K562 (cell line): ENCODE results near the gene RBM28. TPM values are rescaled to one million over a fixed set of nuclear protein-coding genes. Genes with fewer than 3 reads are reported as not detected.

Experiments
- ATAC-seq: fragments of 200-7000 bp; cut with Tn5 transposase; 3 replicates; pipeline ENCODE4 v1.9.1; 2020; ENCODE audit warnings: moderate library complexity
- BruUV-seq: library from RNA; stranded (reverse); fragments of 400-500 nt; replicated peaks from 2 replicates; lab custom pipeline; 2021; lab: Mats Ljungman, UMichigan
- CTCF ChIA-PET: fragments of 300-600 bp; formaldehyde crosslinking; extraction: SDS; loops from one replicate; lab custom pipeline; 2021; ENCODE audit warnings: low intra/inter-chr PET ratio; lab: Yijun Ruan, JAX
- POLR2A ChIA-PET: fragments of 300-600, 350-650 bp; sonication (Branson Sonifier 250); formaldehyde crosslinking; extraction: SDS; loops from one replicate; lab custom pipeline; 2021; ENCODE audit warnings: antibody characterized with exemption, inconsistent platforms; lab: Yijun Ruan, JAX
- DNase-seq, 4 experiments: peaks; one replicate each; pipeline versions ENCODE4 v3.0.0 to v3.0.0-alpha.2; 2011 to 2018; ENCODE audit warnings: low spot score in 3 of 4, mixed read lengths in 3 of 4; ENCODE audit errors: extremely low read depth in 1 of 4
- FAIRE-seq: peaks from 2 replicates; lab custom pipeline; 2011; peaks lifted over from hg19 to GRCh38; lab: Jason Lieb, UNC
- H2AFZ ChIP-seq: 2 replicates; pipeline ENCODE4 v1.6.0; 2011; ENCODE audit warnings: low read depth, low read length, control low read depth, inconsistent platforms
- H3K27ac ChIP-seq: fragments of 200-600 bp; 3 replicates; pipeline ENCODE4 v1.8.0; 2011; ENCODE audit warnings: low read depth, mild to moderate bottlenecking, control low read depth, inconsistent platforms, low read length, moderate library complexity, mixed read lengths; ENCODE audit errors: extremely low read depth
- H3K27me3 ChIP-seq, 2 experiments: fragments of 300-600 bp in 1 of 2; 2 replicates in 1 of 2; 3 replicates in 1 of 2; pipeline versions ENCODE4 v1.6.0 to v1.8.0; 2011; ENCODE audit warnings: inconsistent platforms in 2 of 2, low read length in 2 of 2, mild to moderate bottlenecking in 1 of 2, mixed read lengths in 1 of 2, moderate library complexity in 1 of 2; ENCODE audit not compliant: control insufficient read depth in 2 of 2, insufficient read depth in 2 of 2
- H3K36me3 ChIP-seq: fragments of 300-600 bp; 3 replicates; pipeline ENCODE4 v1.8.0; 2011; ENCODE audit warnings: mild to moderate bottlenecking, low read length, inconsistent platforms; ENCODE audit not compliant: control insufficient read depth, insufficient read depth
- H3K4me1 ChIP-seq, 2 experiments: fragments of 200-600 bp in 1 of 2; replicated peaks in 1 of 2; 2 replicates in 1 of 2; 3 replicates in 1 of 2; pipeline versions ENCODE4 v1.5.1 to v1.8.0; 2011; ENCODE audit warnings: inconsistent platforms in 2 of 2, low read length in 2 of 2, mild to moderate bottlenecking in 1 of 2, mixed read lengths in 1 of 2, moderate library complexity in 1 of 2; ENCODE audit not compliant: control insufficient read depth in 2 of 2, insufficient read depth in 2 of 2
- H3K4me2 ChIP-seq: 2 replicates; pipeline ENCODE4 v1.6.1; 2011; ENCODE audit warnings: low read length, control low read depth, inconsistent platforms, mixed read lengths; ENCODE audit not compliant: insufficient read depth
- H3K4me3 ChIP-seq: fragments of 200-600 bp; sonication (generic), shearing (Covaris generic); 2 replicates; pipeline ENCODE4 v1.5.1; 2016; ENCODE audit warnings: control low read depth, inconsistent platforms
- H3K79me2 ChIP-seq: fragments of 200-600 bp; 3 replicates; pipeline ENCODE4 v1.8.0; 2011; ENCODE audit warnings: low read length, inconsistent platforms; ENCODE audit not compliant: control insufficient read depth, insufficient read depth
- H3K9ac ChIP-seq, 2 experiments: 2 replicates each; pipeline versions ENCODE4 v1.6.0 to v1.6.1; 2011; ENCODE audit warnings: low read depth in 2 of 2, low read length in 2 of 2, control low read depth in 1 of 2, inconsistent platforms in 1 of 2, mild to moderate bottlenecking in 1 of 2, mixed read lengths in 1 of 2; ENCODE audit not compliant: insufficient read depth in 1 of 2
- H3K9me1 ChIP-seq: one replicate; pipeline ENCODE4 v1.6.0; 2011; ENCODE audit warnings: inconsistent platforms, mild to moderate bottlenecking, low read length, moderate library complexity; ENCODE audit not compliant: control insufficient read depth, insufficient read depth
- H3K9me3 ChIP-seq: replicated peaks from 2 replicates; pipeline ENCODE4 v1.5.1; 2011; ENCODE audit warnings: low read depth, low read length, inconsistent platforms; ENCODE audit not compliant: control insufficient read depth, insufficient read depth
- H4K20me1 ChIP-seq: replicated peaks from 2 replicates; pipeline ENCODE4 v1.6.1; 2011; ENCODE audit warnings: low read length, inconsistent platforms, mixed read lengths; ENCODE audit not compliant: control insufficient read depth, insufficient read depth
- CTCF ChIP-seq, 3 experiments: IDR thresholded peaks in 2 of 3; conservative IDR thresholded peaks in 1 of 3; 2 replicates each; pipeline ENCODE4 v1.5.1; 2011 to 2012; ENCODE audit warnings: low read length in 3 of 3, mild to moderate bottlenecking in 3 of 3, control low read depth in 2 of 3, improper control_type of control experiment in 1 of 3, inconsistent platforms in 1 of 3, low read depth in 1 of 3, mixed read lengths in 1 of 3, moderate library complexity in 1 of 3; ENCODE audit not compliant: insufficient read depth in 2 of 3
- HMG20B ChIP-seq: fragments of 250-450 bp; sonication (Bioruptor Pico); IDR thresholded peaks from 2 replicates; pipeline ENCODE4 v1.5.0; 2021; ENCODE audit warnings: mild to moderate bottlenecking
- HNRNPL ChIP-seq: fragments of 200-400 bp; formaldehyde crosslinking; IDR thresholded peaks from 2 replicates; pipeline ENCODE4 v1.6.1; 2017; ENCODE audit warnings: low read depth, mild to moderate bottlenecking, low read length
- PURB ChIP-seq: sonication (generic); formaldehyde crosslinking; IDR thresholded peaks from 2 replicates; pipeline ENCODE4 v1.9.0; 2021; ENCODE audit warnings: low read depth, mild to moderate bottlenecking, missing genetic modification reagents
- SP1 ChIP-seq: sonication (generic); formaldehyde crosslinking; IDR thresholded peaks from 2 replicates; pipeline ENCODE4 v1.8.1; 2022; ENCODE audit warnings: mild to moderate bottlenecking, missing genetic modification reagents
- TEAD1 ChIP-seq, 2 experiments: fragments of 450-650 bp in 1 of 2; sonication (generic) in 1 of 2; formaldehyde crosslinking; IDR thresholded peaks; 2 replicates each; pipeline versions ENCODE4 v1.4.0 to v1.8.0; 2020 to 2022; ENCODE audit warnings: mild to moderate bottlenecking in 2 of 2, missing genetic modification reagents in 1 of 2
- WGBS: fragments of 100-300 bp; shearing (Covaris generic); methylation state at CpG from one replicate; pipeline ENCODE4 v1.1.6; 2016; ENCODE audit warnings: low coverage, mixed read lengths; ENCODE audit not compliant: insufficient coverage; ENCODE audit errors: missing lambda C conversion rate; 5-methylcytosine and 5-hydroxymethylcytosine counted together
- in situ Hi-C: fragments of 300-500 bp; cut with MboI; formaldehyde crosslinking; loops from 4 replicates; pipeline ENCODE4 v1.15.0; 2018; ENCODE audit warnings: inconsistent platforms, mixed read lengths
- intact Hi-C: fragments of 100-400 bp; cut with micrococcal nuclease; formaldehyde crosslinking; loops from 2 replicates; pipeline ENCODE4 v1.14.2; 2022
- polyA plus RNA-seq, 8 experiments: library from polyadenylated mRNA; depleted of rRNA in 4 of 8; stranded (reverse) in 5 of 8; unstranded in 3 of 8; fragments of >200 nt; fragmentation: Nextera tagmentation in 2 of 8; fragmentation: Illumina TruSeq in 1 of 8; extraction: Ambion mirVana in 2 of 8; extraction: Trizol in 1 of 8; gene quantifications; 2 replicates each; pipeline versions ENCODE4 v1.2.1 to v1.2.3, GENCODE V29; 2011 to 2014; ENCODE audit warnings: inconsistent platforms in 1 of 8, missing spikeins in 1 of 8
- total RNA-seq, 7 experiments: library from RNA; depleted of rRNA in 6 of 7; stranded (reverse); fragments of >200 nt in 6 of 7; fragmentation: Illumina TruSeq in 2 of 7; extraction: Trizol in 2 of 7; gene quantifications; 2 replicates each; pipeline versions ENCODE4 v1.2.1 to v1.2.3, GENCODE V29; 2011 to 2021; ENCODE audit warnings: low replicate concordance in 1 of 7
- TF ChIP-seq, protein P1 (sequence below), 2 experiments: IDR thresholded peaks; 2 replicates each; pipeline ENCODE4 v1.6.1; 2011; ENCODE audit warnings: borderline replicate concordance in 1 of 2, control low read depth in 1 of 2, low read depth in 1 of 2, low read length in 1 of 2, mild to moderate bottlenecking in 1 of 2, mixed read lengths in 1 of 2, moderate library complexity in 1 of 2; ENCODE audit not compliant: insufficient read depth in 1 of 2, insufficient read length in 1 of 2, poor library complexity in 1 of 2, severe bottlenecking in 1 of 2; ENCODE audit errors: extremely low read depth in 1 of 2

RBM28 gene
- total and polyA plus RNA-seq, 9 of the 15 experiments (the other 6 are each of a cell fraction or from before 2014, with no cell fraction given) = 65.8 to 213 (median 138) TPM

DNA sequence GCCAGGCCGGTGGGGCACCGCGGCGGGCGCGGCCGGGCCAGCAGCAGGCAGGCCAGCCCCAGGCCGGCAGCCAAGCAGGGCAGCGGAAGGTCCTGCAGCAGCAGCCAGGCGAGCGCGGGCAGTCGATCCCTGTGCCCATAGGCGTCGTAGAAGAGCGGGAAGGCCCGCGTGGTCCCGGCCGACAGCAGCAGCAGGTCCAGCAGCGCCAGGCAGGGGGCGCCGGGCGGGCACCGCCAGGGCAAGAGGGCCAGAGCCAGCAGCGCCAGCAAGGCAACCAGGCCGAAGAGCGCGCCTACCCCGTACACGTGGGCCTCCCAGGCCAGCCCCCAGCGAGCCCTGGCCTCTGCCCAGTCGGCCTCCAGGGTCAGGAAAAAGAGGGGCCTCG is 8.4 kb upstream of the RBM28 start:
- no peak overlapping the region for H3K9ac ChIP-seq
- intact Hi-C loops (no loop called here), in situ Hi-C loops (no loop called here)
- FAIRE-seq (no peak), ATAC-seq (no peak), DNase-seq (no peak)
- CTCF ChIA-PET = no interaction called here
- BruUV-seq = no TSS peak
- TF ChIP-seq, protein P1, sequence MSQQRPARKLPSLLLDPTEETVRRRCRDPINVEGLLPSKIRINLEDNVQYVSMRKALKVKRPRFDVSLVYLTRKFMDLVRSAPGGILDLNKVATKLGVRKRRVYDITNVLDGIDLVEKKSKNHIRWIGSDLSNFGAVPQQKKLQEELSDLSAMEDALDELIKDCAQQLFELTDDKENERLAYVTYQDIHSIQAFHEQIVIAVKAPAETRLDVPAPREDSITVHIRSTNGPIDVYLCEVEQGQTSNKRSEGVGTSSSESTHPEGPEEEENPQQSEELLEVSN (IDR thresholded peaks at IDR 0.05; ENCODE audit: borderline replicate concordance in 1 of 2, extremely low read depth in 1 of 2, insufficient read depth in 1 of 2, insufficient read length in 1 of 2, low read depth in 1 of 2, low read length in 1 of 2, poor library complexity in 1 of 2, severe bottlenecking in 1 of 2) = peak; percentile 69 to 83
- 0 out of 4 replicates have a peak, but pooled peaks of 1 of the 2 experiments have one; percentile 25 for TF ChIP-seq TEAD1 (CRISPR knock-in tag; IDR thresholded peaks at IDR 0.05)
- 0 out of 6 replicates have a peak, but pooled peaks of 1 of the 3 experiments have one; percentile 9 for TF ChIP-seq CTCF (IDR thresholded peaks at IDR 0.05 in 2 of 3, conservative IDR thresholded peaks at IDR 0.05 in 1 of 3; ENCODE audit: insufficient read depth in 2 of 3, low read depth in 1 of 3, low read length in 3 of 3)
- no peak for TF ChIP-seq PURB
- TF ChIP-seq HNRNPL = peak; percentile 36; the same call in 1 of the 2 replicates
- TF ChIP-seq HMG20B (CRISPR knock-in tag) = no peak
- TF ChIP-seq SP1 (CRISPR knock-in tag) = no peak
- H2AFZ ChIP-seq = no peak overlapping the region
- peaks cover 2 to 30% of the 10 kb centered on the region in 2 experiments; a peak in 3 of 5 replicates for H3K27me3 ChIP-seq
- H3K4me1 ChIP-seq = peaks cover 12 to 20% of the 10 kb centered on the region in 2 experiments
- no peaks in the 10 kb centered on the region for H3K79me2 ChIP-seq
- no peaks in the 10 kb centered on the region for H3K9me3 ChIP-seq
- no peaks in the 10 kb centered on the region for H4K20me1 ChIP-seq
- 80% methylated on average over 29 of the region's 34 CpGs for WGBS
- no peak overlapping the region for H3K4me3 ChIP-seq
- no peak overlapping the region for H3K27ac ChIP-seq
- no peaks in the 10 kb centered on the region for H3K36me3 ChIP-seq
- H3K4me2 ChIP-seq = no peak overlapping the region
- POLR2A ChIA-PET = no interaction called here
- peaks cover 3% of the 10 kb centered on the region for H3K9me1 ChIP-seq
